Mesothelial cell of epicardium (in vitro differentiated cells): ENCODE data around the gene CASK. TPM values are rescaled to one million over a fixed set of nuclear protein-coding genes. Genes with fewer than 3 reads are reported as not detected.
"Not testable (repeated sequence)": the region's sequence is repeated elsewhere in the genome, so short reads cannot be mapped to it uniquely, and the experiment has no call there.

Experiments
- DNase-seq, 2 experiments: peaks; one replicate each; pipeline ENCODE4 v3.0.0; 2021; ENCODE audit warnings: low spot score in 2 of 2; ENCODE audit not compliant: unreplicated experiment in 2 of 2
- H3K27ac Mint-ChIP-seq: 2 replicates; pipeline ENCODE4 v1.8.0; 2021; ENCODE audit warnings: mixed read lengths
- H3K27me3 Mint-ChIP-seq: 2 replicates; pipeline ENCODE4 v1.8.0; 2021; ENCODE audit warnings: low read depth, mixed read lengths
- H3K36me3 Mint-ChIP-seq: 2 replicates; pipeline ENCODE4 v1.8.0; 2021; ENCODE audit warnings: mixed read lengths
- H3K4me1 Mint-ChIP-seq: 2 replicates; pipeline ENCODE4 v1.8.0; 2021; ENCODE audit warnings: mixed read lengths
- H3K4me3 Mint-ChIP-seq: 2 replicates; pipeline ENCODE4 v1.8.0; 2021; ENCODE audit warnings: mild to moderate bottlenecking, moderate library complexity, mixed read lengths
- H3K9me3 Mint-ChIP-seq: 2 replicates; pipeline ENCODE4 v1.8.0; 2021; ENCODE audit warnings: mixed read lengths
- CTCF ChIP-seq: fragments of 200-600 bp; sonication (generic); IDR thresholded peaks from one replicate; pipeline ENCODE4 v1.5.0; 2021; ENCODE audit warnings: antibody characterized with exemption; ENCODE audit not compliant: unreplicated experiment
- total RNA-seq: library from RNA; stranded (reverse); gene quantifications from 3 replicates; pipeline ENCODE4 v1.2.1, GENCODE V29; 2021

The CASK gene
- total RNA-seq, 1 donor from 2014 or later = 70.3 TPM

- H3K27me3 Mint-ChIP-seq = no peaks in the 10 kb centered on the region
- DNase-seq = no peak
- no peak overlapping the region for H3K27ac Mint-ChIP-seq
- H3K4me1 Mint-ChIP-seq = no peaks in the 10 kb centered on the region
- H3K36me3 Mint-ChIP-seq = peaks cover 7% of the 10 kb centered on the region
- peaks cover 16% of the 10 kb centered on the region for H3K9me3 Mint-ChIP-seq
- H3K4me3 Mint-ChIP-seq = no peak overlapping the region
- no peak for TF ChIP-seq CTCF
These were observed 316.0 kb downstream of the CASK start for GRCh38 chrX:41607264-41607832.

GRCh38 chrX:41606057-41606456 is 317.3 kb downstream of the CASK start:
- H3K36me3 Mint-ChIP-seq, DNase-seq, H3K27me3 Mint-ChIP-seq, H3K4me1 Mint-ChIP-seq, H3K4me3 Mint-ChIP-seq, H3K27ac Mint-ChIP-seq: not testable (repeated sequence)
- peaks cover 17% of the 10 kb centered on the region for H3K9me3 Mint-ChIP-seq

GRCh38 chrX:41604766-41605543 is 318.4 kb downstream of the CASK start:
- no peak for TF ChIP-seq CTCF
- Mint-ChIP-seq H3K4me1 (no peaks in the 10 kb centered on the region), H3K27ac (peak overlapping the region; percentile 9), H3K4me3 (no peak overlapping the region), H3K9me3 (peaks cover 19% of the 10 kb centered on the region), H3K27me3 (no peaks in the 10 kb centered on the region), H3K36me3 (peaks cover 8% of the 10 kb centered on the region)
- DNase-seq = no peak

- Mint-ChIP-seq H3K4me1 (no peaks in the 10 kb centered on the region), H3K27me3 (no peaks in the 10 kb centered on the region), H3K27ac (no peak overlapping the region), H3K9me3 (peaks cover 19% of the 10 kb centered on the region), H3K4me3 (no peak overlapping the region), H3K36me3 (peaks cover 8% of the 10 kb centered on the region)
- TF ChIP-seq CTCF = no peak
- DNase-seq = no peak
These were observed 319.2 kb downstream of the CASK start for GRCh38 chrX:41604177-41604576.

- H3K27me3 Mint-ChIP-seq = no peaks in the 10 kb centered on the region
- H3K36me3 Mint-ChIP-seq = peaks cover 8% of the 10 kb centered on the region
- TF ChIP-seq CTCF = no peak
- no peak overlapping the region for H3K4me3 Mint-ChIP-seq
- peaks cover 19% of the 10 kb centered on the region for H3K9me3 Mint-ChIP-seq
- no peak overlapping the region for H3K27ac Mint-ChIP-seq
- H3K4me1 Mint-ChIP-seq = no peaks in the 10 kb centered on the region
- DNase-seq = no peak
These were observed 319.8 kb downstream of the CASK start for GRCh38 chrX:41603596-41603995.

- Mint-ChIP-seq H3K9me3 (peaks cover 19% of the 10 kb centered on the region), H3K4me3 (no peak overlapping the region), H3K4me1 (no peaks in the 10 kb centered on the region), H3K27ac (no peak overlapping the region), H3K27me3 (no peaks in the 10 kb centered on the region), H3K36me3 (peaks cover 8% of the 10 kb centered on the region)
- no peak for DNase-seq
- no peak for TF ChIP-seq CTCF
These were observed 320.5 kb downstream of the CASK start for GRCh38 chrX:41602816-41603345.
